ENCODE measurements around the gene KIF13A. TPM values are rescaled to one million over a fixed set of nuclear protein-coding genes. Genes with fewer than 3 reads are reported as not detected.
A peak's percentile ranks its signal among the peaks of the same experiment; 100 is the strongest.

KIF13A gene
- total and polyA plus RNA-seq, 9 of the 15 experiments (the other 6 are each of a cell fraction or from before 2014, with no cell fraction given) = 3.6 to 44.3 (median 29.7) TPM

DNA sequence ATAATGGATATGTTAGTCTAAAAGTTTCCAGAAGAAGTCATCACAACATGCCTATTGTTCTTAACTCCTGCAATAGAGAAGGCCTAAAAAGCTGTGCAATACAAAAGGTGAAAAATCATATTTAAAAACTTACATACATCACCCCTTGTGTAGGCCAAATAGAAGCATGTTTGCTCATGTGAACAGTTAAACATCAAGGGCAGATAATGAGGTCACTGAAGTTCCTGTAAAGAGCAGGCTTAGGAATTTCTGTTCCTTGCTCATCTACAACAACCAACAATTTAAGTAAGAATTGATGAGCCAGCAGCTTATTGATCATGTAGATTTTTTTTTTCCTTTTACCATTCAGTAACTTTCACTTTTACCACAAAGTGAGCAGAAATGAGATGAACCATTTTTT, 273.3 kb downstream of the KIF13A start (continued):
- TF ChIP-seq, protein P1, sequence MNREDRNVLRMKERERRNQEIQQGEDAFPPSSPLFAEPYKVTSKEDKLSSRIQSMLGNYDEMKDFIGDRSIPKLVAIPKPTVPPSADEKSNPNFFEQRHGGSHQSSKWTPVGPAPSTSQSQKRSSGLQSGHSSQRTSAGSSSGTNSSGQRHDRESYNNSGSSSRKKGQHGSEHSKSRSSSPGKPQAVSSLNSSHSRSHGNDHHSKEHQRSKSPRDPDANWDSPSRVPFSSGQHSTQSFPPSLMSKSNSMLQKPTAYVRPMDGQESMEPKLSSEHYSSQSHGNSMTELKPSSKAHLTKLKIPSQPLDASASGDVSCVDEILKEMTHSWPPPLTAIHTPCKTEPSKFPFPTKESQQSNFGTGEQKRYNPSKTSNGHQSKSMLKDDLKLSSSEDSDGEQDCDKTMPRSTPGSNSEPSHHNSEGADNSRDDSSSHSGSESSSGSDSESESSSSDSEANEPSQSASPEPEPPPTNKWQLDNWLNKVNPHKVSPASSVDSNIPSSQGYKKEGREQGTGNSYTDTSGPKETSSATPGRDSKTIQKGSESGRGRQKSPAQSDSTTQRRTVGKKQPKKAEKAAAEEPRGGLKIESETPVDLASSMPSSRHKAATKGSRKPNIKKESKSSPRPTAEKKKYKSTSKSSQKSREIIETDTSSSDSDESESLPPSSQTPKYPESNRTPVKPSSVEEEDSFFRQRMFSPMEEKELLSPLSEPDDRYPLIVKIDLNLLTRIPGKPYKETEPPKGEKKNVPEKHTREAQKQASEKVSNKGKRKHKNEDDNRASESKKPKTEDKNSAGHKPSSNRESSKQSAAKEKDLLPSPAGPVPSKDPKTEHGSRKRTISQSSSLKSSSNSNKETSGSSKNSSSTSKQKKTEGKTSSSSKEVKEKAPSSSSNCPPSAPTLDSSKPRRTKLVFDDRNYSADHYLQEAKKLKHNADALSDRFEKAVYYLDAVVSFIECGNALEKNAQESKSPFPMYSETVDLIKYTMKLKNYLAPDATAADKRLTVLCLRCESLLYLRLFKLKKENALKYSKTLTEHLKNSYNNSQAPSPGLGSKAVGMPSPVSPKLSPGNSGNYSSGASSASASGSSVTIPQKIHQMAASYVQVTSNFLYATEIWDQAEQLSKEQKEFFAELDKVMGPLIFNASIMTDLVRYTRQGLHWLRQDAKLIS (CRISPR knock-in tag; IDR thresholded peaks at IDR 0.05) = no peak
- TF ChIP-seq, protein P2, sequence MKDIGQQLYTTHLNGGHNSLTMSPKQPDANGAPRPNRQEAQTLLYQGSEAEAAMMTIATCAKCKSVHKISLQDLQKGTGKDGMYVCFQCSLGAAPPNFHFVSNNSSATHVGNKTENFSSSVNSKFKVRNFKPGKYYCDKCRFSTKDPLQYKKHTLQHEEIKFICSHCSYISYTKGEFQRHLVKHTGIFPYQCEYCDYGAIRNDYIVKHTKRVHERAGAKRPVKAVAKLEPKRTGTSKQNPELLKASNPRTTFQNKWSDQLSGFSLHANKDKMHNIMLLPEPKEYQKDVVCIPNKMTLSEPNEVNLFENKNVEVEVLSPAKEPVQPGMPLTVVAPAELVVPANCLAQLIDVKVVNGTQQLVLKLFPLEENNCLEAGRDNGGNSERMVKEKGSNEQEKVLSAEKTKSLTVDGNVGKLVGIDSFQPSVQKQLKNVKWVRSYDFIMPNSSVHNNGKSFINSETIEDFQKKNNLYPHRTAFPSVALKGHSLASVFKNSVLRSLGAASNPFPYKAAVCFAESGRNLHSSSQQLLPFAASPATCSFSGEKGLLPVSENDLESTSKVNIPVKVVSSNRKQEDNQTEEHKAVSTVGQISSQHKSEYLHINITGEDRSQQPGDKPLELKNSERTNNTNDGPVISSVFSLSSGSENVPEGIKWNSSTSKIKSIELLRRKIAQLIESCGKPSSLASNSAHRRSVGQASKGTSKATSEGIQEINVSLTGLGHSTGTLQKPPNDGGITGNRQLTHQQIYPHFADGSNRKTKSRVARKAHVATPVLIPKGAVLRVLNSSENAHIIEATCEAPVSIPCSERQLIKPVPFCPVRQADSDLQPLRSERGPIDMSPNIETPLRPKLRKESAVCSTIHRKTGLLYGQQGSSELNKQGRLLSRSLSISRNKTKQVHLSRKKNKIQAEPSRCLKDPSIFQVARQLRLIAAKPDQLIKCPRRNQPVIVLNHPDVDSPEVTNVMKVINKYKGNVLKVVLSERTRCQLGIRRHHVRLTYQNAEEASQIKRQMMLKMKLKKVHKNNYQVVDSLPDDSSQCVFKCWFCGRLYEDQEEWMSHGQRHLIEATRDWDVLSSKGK (CRISPR knock-in tag; IDR thresholded peaks at IDR 0.05) = no peak
- no peak; the same call in 1 of the 2 replicates for TF ChIP-seq LEF1 (IDR thresholded peaks at IDR 0.05)
- TF ChIP-seq ZNF778 (CRISPR knock-in tag; IDR thresholded peaks at IDR 0.05) = no peak
- TF ChIP-seq FOXP1 (CRISPR knock-in tag; IDR thresholded peaks at IDR 0.05) = no peak
- TF ChIP-seq MCM2 (IDR thresholded peaks at IDR 0.05; ENCODE audit: low read depth) = no peak
- no peak for TF ChIP-seq CTBP1 (IDR thresholded peaks at IDR 0.05; ENCODE audit: borderline replicate concordance)
- TF ChIP-seq GTF2F1 (IDR thresholded peaks at IDR 0.05; ENCODE audit: low read depth, low read length) = no peak
- no peak for TF ChIP-seq ZNF764 (CRISPR knock-in tag; IDR thresholded peaks at IDR 0.05; ENCODE audit: low read depth)
- no peak for TF ChIP-seq SMAD4 (CRISPR knock-in tag; conservative IDR thresholded peaks at IDR 0.05)
- TF ChIP-seq, protein P3, sequence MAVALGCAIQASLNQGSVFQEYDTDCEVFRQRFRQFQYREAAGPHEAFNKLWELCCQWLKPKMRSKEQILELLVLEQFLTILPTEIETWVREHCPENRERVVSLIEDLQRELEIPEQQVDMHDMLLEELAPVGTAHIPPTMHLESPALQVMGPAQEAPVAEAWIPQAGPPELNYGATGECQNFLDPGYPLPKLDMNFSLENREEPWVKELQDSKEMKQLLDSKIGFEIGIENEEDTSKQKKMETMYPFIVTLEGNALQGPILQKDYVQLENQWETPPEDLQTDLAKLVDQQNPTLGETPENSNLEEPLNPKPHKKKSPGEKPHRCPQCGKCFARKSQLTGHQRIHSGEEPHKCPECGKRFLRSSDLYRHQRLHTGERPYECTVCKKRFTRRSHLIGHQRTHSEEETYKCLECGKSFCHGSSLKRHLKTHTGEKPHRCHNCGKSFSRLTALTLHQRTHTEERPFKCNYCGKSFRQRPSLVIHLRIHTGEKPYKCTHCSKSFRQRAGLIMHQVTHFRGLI (CRISPR knock-in tag; IDR thresholded peaks at IDR 0.05) = peak; percentile 61; the same call in 1 of the 2 replicates
- TF ChIP-seq ZNF217 (CRISPR knock-in tag; IDR thresholded peaks at IDR 0.05) = no peak
- TF ChIP-seq, protein P4, sequence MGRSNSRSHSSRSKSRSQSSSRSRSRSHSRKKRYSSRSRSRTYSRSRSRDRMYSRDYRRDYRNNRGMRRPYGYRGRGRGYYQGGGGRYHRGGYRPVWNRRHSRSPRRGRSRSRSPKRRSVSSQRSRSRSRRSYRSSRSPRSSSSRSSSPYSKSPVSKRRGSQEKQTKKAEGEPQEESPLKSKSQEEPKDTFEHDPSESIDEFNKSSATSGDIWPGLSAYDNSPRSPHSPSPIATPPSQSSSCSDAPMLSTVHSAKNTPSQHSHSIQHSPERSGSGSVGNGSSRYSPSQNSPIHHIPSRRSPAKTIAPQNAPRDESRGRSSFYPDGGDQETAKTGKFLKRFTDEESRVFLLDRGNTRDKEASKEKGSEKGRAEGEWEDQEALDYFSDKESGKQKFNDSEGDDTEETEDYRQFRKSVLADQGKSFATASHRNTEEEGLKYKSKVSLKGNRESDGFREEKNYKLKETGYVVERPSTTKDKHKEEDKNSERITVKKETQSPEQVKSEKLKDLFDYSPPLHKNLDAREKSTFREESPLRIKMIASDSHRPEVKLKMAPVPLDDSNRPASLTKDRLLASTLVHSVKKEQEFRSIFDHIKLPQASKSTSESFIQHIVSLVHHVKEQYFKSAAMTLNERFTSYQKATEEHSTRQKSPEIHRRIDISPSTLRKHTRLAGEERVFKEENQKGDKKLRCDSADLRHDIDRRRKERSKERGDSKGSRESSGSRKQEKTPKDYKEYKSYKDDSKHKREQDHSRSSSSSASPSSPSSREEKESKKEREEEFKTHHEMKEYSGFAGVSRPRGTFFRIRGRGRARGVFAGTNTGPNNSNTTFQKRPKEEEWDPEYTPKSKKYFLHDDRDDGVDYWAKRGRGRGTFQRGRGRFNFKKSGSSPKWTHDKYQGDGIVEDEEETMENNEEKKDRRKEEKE (IDR thresholded peaks at IDR 0.05; ENCODE audit: borderline replicate concordance in 1 of 2, control insufficient read depth in 1 of 2, low read depth in 2 of 2, low read length in 1 of 2) = no peak
- TF ChIP-seq, protein P5, sequence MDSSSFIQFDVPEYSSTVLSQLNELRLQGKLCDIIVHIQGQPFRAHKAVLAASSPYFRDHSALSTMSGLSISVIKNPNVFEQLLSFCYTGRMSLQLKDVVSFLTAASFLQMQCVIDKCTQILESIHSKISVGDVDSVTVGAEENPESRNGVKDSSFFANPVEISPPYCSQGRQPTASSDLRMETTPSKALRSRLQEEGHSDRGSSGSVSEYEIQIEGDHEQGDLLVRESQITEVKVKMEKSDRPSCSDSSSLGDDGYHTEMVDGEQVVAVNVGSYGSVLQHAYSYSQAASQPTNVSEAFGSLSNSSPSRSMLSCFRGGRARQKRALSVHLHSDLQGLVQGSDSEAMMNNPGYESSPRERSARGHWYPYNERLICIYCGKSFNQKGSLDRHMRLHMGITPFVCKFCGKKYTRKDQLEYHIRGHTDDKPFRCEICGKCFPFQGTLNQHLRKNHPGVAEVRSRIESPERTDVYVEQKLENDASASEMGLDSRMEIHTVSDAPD (CRISPR knock-in tag; IDR thresholded peaks at IDR 0.05) = no peak
